T-helper 9 cell (primary cell): ENCODE results near the gene GNAQ.

ENCODE experiments used
- DNase-seq: peaks from one replicate; pipeline ENCODE4 v3.0.0-alpha.2; 2020

Gene GNAQ

DNA sequence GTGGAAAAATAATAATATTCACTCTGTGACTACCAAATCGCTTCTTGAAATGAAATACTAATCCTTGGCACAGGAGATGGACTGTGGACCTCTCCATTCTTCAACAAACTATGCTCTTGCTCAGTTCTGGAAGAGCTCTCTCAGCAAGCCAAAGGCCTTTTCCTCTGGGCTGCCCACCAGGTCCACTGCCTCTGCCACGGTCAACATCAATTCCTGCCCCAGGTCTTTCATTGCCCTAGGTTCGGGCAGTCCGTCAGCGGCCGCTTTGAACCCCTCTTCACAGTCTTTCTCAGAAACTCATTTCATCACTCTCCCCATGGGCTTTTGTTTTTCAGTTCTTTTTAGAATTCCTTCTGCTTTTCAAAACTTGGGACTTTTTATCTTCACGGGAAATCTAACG, 64.9 kb downstream of the GNAQ start:
- DNase-seq = no peak

DNA sequence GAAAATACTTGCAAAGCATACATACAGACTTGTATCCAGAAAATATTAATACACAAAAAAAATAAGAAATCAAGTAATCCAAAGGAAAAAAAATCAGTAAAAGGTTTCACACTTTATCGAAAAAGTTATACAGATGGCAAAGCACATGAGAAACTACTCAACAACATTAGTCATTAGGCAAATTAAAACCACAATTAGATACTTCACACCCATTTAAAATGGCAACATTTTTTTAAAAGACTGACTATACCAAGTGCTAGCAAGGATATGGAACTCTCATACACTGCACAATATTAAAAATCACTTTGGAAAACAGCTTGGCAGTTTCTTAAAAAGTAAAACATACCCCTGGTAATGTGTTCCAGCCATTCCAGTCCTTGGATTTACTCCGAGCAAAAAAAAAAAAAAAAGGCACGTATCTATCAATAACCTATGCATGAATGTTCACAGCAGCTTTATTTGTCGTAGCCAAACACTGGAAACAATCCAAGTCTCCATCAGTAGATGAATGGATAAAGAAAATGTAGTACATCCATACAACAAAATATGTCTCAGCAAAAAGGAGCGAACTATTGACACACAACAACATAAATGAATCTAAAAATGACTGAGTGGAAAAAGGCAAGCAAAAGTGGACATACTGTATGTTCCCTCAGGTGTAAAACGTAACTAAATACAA, 66.0 kb downstream of the GNAQ start:
- no peak for DNase-seq

DNA sequence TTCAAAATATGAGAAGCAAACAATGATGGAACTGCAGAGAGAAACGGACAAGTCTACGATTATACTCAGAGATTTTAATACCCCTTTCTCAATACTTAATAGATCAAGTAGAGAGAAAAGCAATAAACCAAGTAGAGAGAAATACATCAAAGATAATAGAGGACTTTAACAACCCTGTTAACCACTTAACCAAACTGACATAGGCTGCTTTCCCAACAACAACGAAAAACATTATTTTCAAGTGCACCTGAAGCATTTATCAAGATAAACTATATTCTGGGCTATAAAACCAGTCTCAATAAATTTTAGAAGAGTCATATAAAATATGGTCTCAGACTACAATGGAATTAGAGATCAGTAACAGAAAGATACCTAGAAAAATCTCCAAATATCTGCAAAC, 67.4 kb downstream of the GNAQ start:
- no peak for DNase-seq

DNA sequence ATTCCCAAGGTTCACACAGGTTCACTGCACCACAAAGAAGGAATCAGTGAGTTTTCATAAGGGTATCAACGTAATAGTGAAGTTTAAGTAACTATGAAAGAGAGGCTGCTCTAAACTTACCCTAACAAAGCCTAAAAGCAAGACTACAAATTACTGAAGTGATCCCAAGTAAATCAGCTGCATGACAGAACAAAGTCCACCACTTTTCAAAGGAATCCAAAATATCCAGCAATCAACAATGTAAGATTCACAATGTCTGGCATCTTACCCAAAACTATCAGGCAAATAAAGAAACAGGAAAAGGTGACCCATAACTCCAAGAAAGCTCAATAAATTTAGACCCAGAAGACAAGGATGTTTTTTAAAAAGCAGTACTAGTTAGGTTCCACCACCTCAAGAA, 70.1 kb downstream of the GNAQ start:
- DNase-seq = no peak

DNA sequence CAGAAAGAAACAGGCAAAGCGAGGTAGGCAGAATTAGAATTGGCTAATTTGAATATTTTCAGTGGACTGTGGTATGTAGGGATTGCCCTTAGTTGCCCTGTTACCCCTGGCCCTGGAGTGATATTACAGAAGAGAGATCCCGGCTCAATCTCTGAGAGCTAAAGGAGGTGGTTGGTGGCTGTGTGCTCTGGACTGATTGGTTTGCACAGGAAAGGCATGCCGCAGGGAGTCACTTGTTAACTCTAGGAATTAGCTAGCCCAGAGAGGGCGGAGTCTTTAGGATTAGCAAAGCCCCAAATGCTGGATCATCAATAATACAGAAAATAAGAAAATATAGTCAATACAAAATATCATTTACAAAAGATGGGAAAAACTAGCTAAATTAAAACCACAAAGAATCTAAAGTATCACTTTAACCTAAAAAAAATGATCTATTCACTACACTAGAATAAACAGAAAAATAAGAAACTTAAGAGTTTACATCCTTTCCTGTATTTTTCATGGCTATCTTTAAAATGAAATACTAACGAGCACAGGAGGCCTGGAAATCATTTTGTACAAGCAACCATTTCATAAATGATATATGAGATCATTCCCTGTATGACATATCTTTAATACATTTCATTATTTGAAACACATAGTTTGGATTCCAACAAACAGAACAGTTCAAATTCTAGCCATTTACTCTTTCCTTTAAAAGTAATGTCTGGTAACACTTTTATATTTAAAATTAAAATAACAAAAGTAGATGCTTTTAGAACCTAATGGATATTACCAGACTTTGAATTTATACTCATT, 71.1 kb downstream of the GNAQ start:
- DNase-seq = no peak

DNA sequence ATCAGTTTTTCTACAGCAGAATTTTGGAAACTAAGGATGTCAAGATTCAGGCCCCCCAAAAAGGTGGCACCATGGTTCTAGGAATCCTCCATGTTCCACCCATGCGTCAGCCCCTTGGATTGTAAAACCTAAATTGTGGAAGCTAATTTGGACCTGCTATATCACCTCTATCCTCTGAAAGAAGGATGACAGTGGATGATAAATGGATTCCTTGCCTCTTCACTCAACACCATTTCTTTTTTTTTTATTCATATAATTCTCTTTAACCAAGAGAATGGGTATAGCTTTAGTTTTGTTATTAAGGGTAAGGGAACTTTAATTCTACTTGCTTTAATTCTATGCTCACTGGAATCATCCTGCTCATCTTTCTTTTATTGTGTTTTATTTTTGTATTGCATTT, 71.8 kb downstream of the GNAQ start:
- DNase-seq = no peak

DNA sequence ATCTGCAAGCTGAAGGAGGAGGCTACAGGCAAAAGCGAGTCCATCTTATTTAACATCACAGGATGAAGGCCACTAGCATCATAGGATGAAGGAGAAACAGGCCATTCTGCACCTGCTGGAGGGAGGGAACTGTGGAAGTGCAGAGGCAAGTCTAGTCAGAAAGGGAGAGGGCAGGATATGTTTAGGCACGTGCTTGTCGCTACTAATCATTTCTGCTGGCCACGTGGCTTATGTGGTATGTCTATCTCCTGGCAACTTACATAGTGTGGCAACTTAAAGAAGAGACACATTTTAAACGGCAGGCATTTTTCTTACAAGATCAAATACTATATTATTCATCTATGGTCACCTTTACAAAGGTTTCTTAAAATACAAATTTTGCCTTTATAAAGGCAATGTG, 74.0 kb downstream of the GNAQ start:
- DNase-seq = no peak

DNA sequence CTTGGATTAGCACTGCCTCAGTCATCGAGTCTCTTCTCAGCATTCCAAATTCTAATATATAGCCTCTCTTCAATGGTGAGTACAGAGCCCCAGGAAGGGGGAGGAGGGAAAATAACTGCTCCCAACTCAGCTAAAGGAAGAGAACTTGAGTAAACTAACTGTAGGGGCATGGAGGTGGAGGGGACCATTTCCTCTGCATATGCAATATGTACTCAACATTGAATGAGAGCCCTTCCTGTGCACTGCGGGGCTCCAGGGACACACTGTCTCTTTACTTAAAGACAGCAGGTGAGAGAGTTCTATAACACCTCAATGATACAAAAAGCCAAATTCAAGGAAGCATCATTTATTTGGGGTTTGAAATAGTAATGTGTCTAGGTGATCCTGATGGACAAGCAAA, 75.1 kb downstream of the GNAQ start:
- DNase-seq = no peak

DNA sequence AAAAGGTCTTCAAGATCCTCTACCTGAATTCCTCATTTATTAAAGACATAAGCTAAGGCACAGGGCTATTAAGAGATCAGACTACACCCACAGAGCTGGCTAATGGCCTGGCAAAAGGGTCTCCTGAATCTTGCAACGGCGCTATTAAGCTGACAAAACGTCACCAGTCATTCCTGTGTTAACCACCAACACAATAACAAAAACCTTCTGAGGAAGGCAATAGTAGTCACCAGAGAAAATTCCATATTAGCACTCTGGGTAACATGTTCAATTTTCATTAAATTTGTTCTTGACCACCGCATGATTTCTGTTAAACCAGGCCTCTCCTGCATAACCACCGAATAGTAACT, 77.0 kb downstream of the GNAQ start:
- no peak for DNase-seq

DNA sequence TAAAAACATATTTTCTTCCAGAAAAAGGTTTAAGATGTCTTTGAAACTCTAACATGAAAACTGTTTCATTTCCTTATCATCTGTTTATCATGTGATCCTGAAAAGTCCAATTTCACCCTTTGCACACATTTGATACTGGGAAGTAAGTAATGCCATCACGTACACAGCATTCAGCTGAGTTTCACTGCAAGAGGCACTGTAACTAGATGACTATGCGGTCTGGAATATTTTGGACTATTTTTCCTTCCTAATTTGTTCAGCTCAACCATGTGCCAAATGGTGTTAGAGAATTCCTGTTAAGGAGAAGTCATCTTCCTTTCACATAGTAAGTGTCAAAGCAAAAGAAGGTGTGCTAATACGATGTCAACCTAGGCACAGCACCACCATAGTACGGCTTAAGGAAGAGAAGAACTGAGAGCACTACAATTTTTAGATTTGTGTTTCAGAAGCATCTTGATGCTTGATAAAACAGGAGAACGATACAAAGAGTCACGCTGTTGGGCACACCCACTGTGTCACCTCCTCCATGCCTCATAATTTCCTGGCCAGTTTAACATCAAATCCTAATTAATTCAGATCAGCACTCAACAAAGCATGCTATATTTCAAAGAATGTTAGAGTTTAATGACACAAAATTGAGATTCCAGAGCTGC, 77.5 kb downstream of the GNAQ start:
- no peak for DNase-seq

DNA sequence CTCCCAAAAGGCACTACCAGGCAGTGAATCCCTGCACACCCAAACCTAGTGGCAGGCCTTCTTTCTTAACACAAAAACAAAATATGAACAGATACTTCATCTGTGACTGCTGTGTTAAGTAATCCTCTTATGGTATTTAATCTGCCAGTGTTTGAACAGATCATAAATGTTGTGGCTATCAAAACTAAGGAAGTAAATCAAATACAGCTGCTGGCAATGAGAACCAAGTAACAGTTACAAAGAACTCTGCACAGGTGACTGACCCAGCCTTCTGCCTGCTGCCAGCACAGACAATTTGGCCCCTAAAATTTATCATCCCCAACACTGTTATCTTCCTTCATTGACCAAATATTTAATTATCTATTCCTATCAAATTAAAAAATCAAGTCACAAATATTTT, 78.0 kb downstream of the GNAQ start:
- DNase-seq = no peak

DNA sequence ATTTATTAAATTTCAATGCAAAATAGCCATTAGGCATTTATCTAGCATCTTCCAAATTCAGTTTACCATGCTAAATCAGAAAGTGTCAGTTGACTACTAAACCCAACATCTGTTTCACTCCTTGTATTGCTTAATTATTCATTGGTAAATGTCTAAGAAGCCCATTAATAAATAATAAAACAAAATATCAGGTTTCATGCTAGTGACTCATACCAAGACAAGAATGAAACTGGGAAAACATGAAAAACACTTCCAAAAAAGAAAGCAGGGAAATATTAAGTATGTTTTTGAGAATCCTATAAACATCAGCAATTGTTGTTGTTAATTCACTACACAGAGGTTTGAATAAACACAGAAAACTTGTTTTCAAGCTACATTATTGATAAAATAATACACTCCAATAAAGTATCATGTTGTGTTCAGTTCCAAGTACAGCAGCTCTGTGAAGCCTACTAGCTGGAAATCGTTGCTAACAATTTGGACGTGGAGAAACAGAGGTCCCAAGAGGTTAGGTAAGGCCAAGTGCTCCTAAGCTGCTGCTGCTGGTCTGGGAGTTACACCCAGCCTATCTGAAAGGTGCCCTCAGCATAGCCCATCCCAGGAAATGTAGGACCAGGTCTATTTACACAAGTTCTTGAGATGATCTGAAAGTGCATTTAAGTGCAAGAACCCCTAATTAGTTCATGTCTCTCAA, 78.8 kb downstream of the GNAQ start:
- no peak for DNase-seq

DNA sequence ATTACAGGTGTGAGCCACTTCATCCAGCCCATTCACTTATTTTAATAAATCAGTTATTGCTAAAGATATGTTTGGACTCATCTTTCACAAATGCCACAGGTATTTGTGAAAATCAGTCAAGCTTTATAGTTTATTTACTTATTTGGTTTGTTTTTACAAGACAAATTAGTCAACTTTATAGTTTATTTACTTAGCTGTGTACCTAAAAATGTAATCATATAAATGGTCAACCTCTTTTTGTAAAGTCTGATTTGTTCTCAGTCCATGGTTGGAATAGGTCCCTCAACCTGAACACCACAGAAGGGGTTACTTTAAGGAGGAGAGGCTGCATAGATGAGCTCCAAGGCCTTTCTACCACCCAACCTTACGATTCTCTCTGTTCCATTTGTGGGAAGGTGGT, 80.2 kb downstream of the GNAQ start:
- DNase-seq = no peak

DNA sequence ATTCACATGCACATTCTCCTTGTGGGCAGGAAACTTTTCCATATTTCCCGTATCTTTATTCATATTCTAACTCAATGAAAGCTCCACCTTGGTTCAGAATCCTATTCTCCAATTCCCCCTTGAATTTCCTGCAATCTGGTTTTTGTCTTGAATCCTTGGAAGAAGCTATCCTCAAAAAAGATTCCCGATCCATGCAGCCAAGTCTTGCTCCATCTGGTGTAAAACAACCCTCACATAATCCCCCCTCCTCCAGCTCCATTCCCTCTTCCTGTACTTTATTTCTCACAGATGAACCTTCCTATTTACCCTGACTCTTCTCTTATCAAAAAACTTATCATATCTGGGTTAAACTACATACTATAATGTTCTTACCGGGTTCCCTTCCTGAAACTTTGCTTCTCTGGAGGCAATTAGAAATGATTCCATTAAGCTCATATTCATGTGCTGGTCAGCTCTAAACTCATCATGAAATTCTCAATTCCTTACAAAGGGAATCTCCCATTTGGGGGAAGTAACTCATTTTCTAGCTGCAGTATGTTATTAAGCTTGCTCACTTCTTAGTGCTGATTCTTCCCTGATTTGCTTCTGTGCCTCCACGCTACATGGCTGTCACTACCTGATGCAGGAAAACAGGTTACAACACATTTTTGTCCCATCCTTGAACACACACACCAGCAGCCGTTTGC, 81.7 kb downstream of the GNAQ start:
- DNase-seq = no peak

DNA sequence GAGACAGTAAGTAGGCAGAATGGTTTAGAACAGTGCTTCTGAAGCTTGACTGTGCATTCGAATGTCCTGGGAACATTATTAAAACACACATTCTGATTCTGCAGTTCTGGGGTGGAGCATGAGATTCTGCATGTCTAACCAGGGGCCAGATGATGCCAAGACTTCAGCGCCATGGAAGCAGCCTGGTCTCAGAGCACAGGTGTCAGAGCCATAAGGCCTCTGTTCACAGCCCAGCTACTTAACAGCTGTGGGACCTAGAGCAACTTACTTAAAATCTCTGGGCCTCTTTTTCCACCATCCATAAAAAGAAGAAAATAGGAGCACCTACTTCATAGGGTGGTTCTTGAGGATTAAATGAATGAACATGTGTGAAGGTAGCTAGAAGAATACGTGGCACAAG, 84.0 kb downstream of the GNAQ start:
- DNase-seq = no peak

DNA sequence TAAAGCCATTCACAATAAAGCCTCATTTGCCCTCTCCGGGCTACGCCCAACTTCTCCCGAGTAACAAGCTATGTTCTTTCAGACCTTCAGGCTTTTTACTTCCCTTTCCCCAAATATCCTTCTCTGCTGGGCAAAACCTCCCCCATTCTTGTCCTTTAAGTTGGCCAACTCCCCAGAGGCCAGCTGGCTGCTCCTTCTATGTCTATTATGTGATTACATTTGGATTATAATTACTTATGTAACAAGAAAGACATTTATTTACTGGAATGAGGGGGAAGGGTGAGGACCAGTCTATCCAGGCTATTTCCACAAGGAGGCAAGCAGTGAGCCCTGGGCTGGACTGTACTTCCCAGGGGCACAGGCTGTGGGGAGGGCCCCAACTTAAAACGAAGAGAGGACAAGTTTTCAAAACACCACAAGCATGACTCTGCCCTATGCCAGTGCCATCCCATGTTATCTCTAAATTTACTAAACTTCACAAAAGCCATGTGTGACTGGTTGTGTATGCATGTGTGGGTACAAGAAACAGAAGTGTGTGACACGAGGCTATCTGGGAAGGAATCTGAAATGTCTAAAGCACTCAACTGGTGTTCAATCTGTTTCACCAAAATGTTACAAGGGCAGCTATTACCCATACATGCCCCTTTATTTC, 84.5 kb downstream of the GNAQ start:
- DNase-seq = no peak

DNA sequence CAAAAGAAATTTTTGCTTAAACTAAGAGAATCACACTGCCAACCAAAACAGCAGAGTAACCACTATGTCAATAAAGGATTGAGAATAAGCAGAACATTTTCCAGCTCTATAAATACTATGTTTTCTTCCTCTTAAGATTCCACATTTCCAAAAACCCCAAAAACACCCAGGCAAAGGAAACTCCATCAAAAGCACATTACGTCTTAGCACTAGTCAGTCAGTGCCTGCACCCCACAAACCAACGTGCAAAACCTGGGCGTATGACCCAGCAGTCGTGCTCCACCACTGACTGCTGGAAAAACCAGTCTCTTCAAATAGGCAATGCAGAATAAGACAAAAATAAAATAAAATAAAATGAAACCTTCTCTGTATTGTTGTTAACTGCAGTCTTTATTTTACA, 85.3 kb downstream of the GNAQ start:
- DNase-seq = no peak

DNA sequence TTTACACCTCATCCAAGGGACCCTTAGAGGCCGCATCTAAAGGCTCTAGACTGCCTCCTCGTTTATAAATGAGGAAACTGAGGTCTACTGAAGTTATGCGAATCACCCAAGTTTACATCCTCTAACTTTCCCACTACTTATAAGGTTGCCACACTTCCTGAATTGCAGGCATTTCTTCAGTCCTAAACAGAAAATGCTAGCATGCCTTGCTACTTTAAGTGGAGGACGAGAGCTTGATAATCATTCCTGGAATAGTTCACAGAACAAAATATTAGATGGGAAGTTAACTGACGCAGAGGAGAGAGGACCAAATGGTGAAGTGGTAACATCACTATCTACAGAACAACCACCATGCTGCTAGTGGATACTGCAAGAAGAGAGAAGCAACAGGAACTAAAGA, 85.8 kb downstream of the GNAQ start:
- no peak for DNase-seq

DNA sequence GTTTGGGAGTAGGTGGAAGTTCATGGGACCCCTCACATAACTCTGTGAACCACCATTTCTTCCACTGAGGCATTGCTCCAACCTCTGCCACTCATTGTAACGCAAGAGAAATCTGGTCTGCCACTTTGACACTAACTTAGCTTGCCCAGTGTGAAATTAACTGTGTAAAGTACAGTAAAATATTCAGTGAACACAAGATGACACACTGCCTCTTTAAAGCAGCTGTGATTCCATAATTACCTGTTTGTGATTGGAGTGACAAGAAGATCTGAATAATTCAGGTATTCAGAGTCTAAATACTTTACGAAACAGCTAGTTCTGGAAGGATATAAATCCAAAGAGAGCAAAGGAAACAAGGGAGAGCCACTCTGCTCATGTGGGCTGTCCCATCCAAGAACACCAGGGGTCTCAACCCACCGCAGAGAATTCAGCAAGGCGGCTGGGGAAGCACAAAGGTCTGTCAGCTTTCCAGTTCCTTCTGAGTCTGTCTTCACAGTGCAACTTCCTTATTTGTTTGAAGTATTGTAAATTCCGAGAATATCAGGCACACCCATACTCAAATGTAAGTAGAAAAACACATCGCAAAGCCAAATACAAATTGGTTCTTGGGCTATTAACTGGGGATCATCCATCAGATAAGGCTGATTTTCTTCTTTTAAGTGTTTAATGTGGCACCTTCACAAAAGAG, 86.9 kb downstream of the GNAQ start:
- no peak for DNase-seq

DNA sequence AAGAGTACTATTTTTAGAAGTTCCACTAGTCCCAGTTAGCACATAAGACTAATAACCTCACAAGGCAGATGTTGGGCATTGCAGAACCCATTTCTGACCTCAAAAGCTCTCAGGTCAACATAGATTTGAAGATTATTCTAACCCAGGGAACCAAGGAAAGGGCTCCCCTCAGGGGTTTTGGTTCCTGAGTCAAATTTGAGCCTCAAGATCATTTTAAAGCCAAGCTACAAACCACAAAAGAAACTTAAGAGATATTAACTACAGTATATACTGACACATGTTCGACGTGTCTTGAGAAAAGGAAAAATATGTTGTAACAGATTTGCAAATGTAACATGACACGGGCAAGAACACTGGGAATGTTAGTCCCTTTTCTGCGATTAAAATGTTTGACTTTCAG, 88.6 kb downstream of the GNAQ start:
- DNase-seq = no peak

DNA sequence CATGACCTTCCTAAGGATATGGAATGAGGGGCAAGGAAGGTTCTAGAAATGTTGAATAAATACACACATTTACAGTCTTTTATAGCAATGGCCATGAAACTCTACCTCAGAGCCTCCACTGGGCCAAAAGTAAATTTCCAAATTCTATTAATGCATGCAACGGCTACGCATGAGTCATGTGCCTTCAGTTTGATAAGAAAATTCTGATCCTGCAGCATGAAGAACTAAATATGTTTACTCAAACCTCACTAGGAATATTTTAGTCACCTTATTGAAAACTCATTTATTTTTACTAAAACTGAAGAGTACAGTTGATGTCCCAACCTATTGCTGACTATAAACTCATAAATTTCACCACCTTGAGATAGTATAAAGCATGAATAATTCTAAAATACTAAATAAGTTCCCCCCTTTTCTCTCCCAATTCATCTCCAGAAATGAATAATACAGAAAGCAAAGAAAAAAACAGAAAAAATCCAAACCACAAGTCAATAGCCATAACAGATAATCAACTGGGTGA, 92.4 kb downstream of the GNAQ start:
- no peak for DNase-seq

DNA sequence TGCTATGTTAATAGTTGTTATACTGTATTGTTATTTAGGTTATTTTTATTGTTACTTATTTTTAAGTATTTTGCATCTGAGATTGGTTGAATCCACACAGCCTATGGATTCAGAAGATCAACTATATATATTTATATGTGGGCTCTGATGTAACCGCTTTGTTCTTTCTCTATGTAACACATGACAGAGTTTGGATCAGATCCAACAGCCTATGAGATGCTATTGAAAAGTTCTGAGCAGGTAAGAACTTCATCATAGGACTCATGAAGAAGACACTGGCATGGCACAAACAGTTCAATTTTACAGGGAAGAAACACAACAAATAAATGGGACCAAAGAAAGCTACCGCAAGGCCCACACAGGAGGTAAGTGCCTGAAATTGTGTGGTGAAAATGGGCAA, 93.4 kb downstream of the GNAQ start:
- no peak for DNase-seq
